OCI-LY1 (cell line): ENCODE data around the gene MACROD2.

Source experiments
- H2AFZ ChIP-seq: fragments of 200-600 bp; sonication (generic), shearing (Covaris generic); 2 replicates; pipeline ENCODE4 v1.6.0; 2014; ENCODE audit warnings: antibody characterized with exemption, mild to moderate bottlenecking, low read length
- H3F3A ChIP-seq: fragments of 200-600 bp; sonication (generic), shearing (Covaris generic); 2 replicates; pipeline ENCODE4 v1.6.0; 2014; ENCODE audit warnings: mild to moderate bottlenecking, antibody characterized with exemption, low read length, moderate library complexity; ENCODE audit not compliant: insufficient read depth
- H3K27ac ChIP-seq: fragments of 200-600 bp; sonication (generic); 2 replicates; pipeline ENCODE4 v1.5.1; 2014; ENCODE audit warnings: low read length, mixed run types, mild to moderate bottlenecking, low read depth; ENCODE audit not compliant: poor library complexity, severe bottlenecking
- H3K27me3 ChIP-seq: fragments of 200-600 bp; sonication (generic); 2 replicates; pipeline ENCODE4 v1.6.0; 2014; ENCODE audit warnings: antibody characterized with exemption, mild to moderate bottlenecking, low read length, moderate library complexity; ENCODE audit not compliant: insufficient read depth
- H3K36me3 ChIP-seq: fragments of 200-600 bp; sonication (generic); 2 replicates; pipeline ENCODE4 v1.6.1; 2014; ENCODE audit warnings: mild to moderate bottlenecking, antibody characterized with exemption, low read length, moderate library complexity, mixed read lengths; ENCODE audit not compliant: insufficient read depth
- H3K4me1 ChIP-seq: fragments of 200-600 bp; sonication (generic); 2 replicates; pipeline ENCODE4 v1.5.1; 2014; ENCODE audit warnings: mild to moderate bottlenecking, low read length, moderate library complexity; ENCODE audit not compliant: insufficient read depth, severe bottlenecking
- H3K4me2 ChIP-seq: fragments of 200-600 bp; sonication (generic), shearing (Covaris generic); 2 replicates; pipeline ENCODE4 v1.6.1; 2014; ENCODE audit warnings: low read length
- H3K4me3 ChIP-seq: fragments of 200-600 bp; sonication (generic); 2 replicates; pipeline ENCODE4 v1.5.1; 2014; ENCODE audit warnings: low read length, low read depth, mild to moderate bottlenecking, mixed read lengths; ENCODE audit not compliant: poor library complexity, severe bottlenecking
- H3K79me2 ChIP-seq: fragments of 200-600 bp; shearing (Covaris generic); 2 replicates; pipeline ENCODE4 v1.6.1; 2016; ENCODE audit warnings: mixed run types, low read length, mixed read lengths; ENCODE audit not compliant: insufficient read depth
- H3K9ac ChIP-seq: fragments of 200-600 bp; sonication (generic), shearing (Covaris generic); 2 replicates; pipeline ENCODE4 v1.6.1; 2014; ENCODE audit warnings: mild to moderate bottlenecking, low read length, mixed read lengths
- H3K9me2 ChIP-seq: fragments of 200-600 bp; sonication (generic), shearing (Covaris generic); 2 replicates; pipeline ENCODE4 v1.6.1; 2014; ENCODE audit warnings: low read depth, mild to moderate bottlenecking, low read length, mixed read lengths
- H3K9me3 ChIP-seq: fragments of 200-600 bp; shearing (Covaris generic); 2 replicates; pipeline ENCODE4 v1.6.1; 2014; ENCODE audit warnings: low read length, mixed read lengths
- H4K20me1 ChIP-seq: fragments of 200-600 bp; sonication (generic), shearing (Covaris generic); 2 replicates; pipeline ENCODE4 v1.6.0; 2016; ENCODE audit warnings: mild to moderate bottlenecking, low read length; ENCODE audit not compliant: insufficient read depth
- CTCF ChIP-seq: fragments of 200-600 bp; sonication (generic), shearing (Covaris generic); IDR thresholded peaks from 2 replicates; pipeline ENCODE4 v1.5.1; 2017; ENCODE audit warnings: mild to moderate bottlenecking, antibody characterized with exemption, low read length, moderate library complexity, mixed read lengths
- EZH2 ChIP-seq: fragments of 200-600 bp; sonication (generic), shearing (Covaris generic); IDR thresholded peaks from 2 replicates; pipeline ENCODE4 v1.8.0; 2017; ENCODE audit warnings: borderline replicate concordance, mixed run types, mild to moderate bottlenecking, antibody characterized with exemption, low read length, moderate library complexity, mixed read lengths

The MACROD2 gene

GRCh38 chr20:15865553-15865952, 1870.2 kb downstream of the MACROD2 start:
- no peak overlapping the region for H3K27ac ChIP-seq
- H3K4me1 ChIP-seq = no peaks in the 10 kb centered on the region
- no peaks in the 10 kb centered on the region for H3F3A ChIP-seq
- H4K20me1 ChIP-seq = no peaks in the 10 kb centered on the region
- no peak overlapping the region for H3K9ac ChIP-seq
- no peaks in the 10 kb centered on the region for H3K36me3 ChIP-seq
- H3K9me2 ChIP-seq = no peaks in the 10 kb centered on the region
- TF ChIP-seq CTCF (no peak), EZH2 (no peak)
- H3K27me3 ChIP-seq = no peaks in the 10 kb centered on the region
- H3K9me3 ChIP-seq = no peaks in the 10 kb centered on the region
- H3K79me2 ChIP-seq = no peaks in the 10 kb centered on the region
- H3K4me3 ChIP-seq = no peak overlapping the region
- no peak overlapping the region for H3K4me2 ChIP-seq
- no peak overlapping the region for H2AFZ ChIP-seq

GRCh38 chr20:15866916-15867730, 1871.8 kb downstream of the MACROD2 start:
- Histone ChIP-seq H3K27ac (no peak overlapping the region), H3K9me2 (no peaks in the 10 kb centered on the region), H3K36me3 (no peaks in the 10 kb centered on the region), H3K4me1 (no peaks in the 10 kb centered on the region), H3K27me3 (no peaks in the 10 kb centered on the region), H3K9ac (no peak overlapping the region), H2AFZ (no peak overlapping the region), H3K4me2 (no peak overlapping the region), H3F3A (no peaks in the 10 kb centered on the region), H3K79me2 (no peaks in the 10 kb centered on the region), H4K20me1 (no peaks in the 10 kb centered on the region), H3K4me3 (no peak overlapping the region), H3K9me3 (no peaks in the 10 kb centered on the region)
- no peak for TF ChIP-seq EZH2

- H3K9ac ChIP-seq = no peak overlapping the region
- H3K27ac ChIP-seq = no peak overlapping the region
- H3K36me3 ChIP-seq = no peaks in the 10 kb centered on the region
- no peaks in the 10 kb centered on the region for H3F3A ChIP-seq
- H2AFZ ChIP-seq = no peak overlapping the region
- no peaks in the 10 kb centered on the region for H3K79me2 ChIP-seq
- no peaks in the 10 kb centered on the region for H4K20me1 ChIP-seq
- H3K9me2 ChIP-seq = no peaks in the 10 kb centered on the region
- H3K4me2 ChIP-seq = no peak overlapping the region
- no peaks in the 10 kb centered on the region for H3K27me3 ChIP-seq
- no peaks in the 10 kb centered on the region for H3K4me1 ChIP-seq
- no peaks in the 10 kb centered on the region for H3K9me3 ChIP-seq
- TF ChIP-seq CTCF (peak; percentile 38; the same call in 1 of the 2 replicates), EZH2 (no peak)
- no peak overlapping the region for H3K4me3 ChIP-seq
Measured at GRCh38 chr20:15867899-15868298, 1872.6 kb downstream of the MACROD2 start.

GRCh38 chr20:15875446-15875845, 1880.1 kb downstream of the MACROD2 start:
- TF ChIP-seq EZH2 (no peak), CTCF (no peak)
- Histone ChIP-seq H3K4me2 (no peak overlapping the region), H2AFZ (no peak overlapping the region), H3K9me3 (no peaks in the 10 kb centered on the region), H3K4me1 (no peaks in the 10 kb centered on the region), H3K27me3 (no peaks in the 10 kb centered on the region), H3F3A (no peaks in the 10 kb centered on the region), H3K9me2 (no peaks in the 10 kb centered on the region), H3K27ac (no peak overlapping the region), H3K79me2 (no peaks in the 10 kb centered on the region), H3K36me3 (no peaks in the 10 kb centered on the region), H3K9ac (no peak overlapping the region), H3K4me3 (no peak overlapping the region), H4K20me1 (no peaks in the 10 kb centered on the region)
